Urothelium cell line (cell line): ENCODE measurements around the gene CSRNP3.
"Not testable (repeated sequence)": the region's sequence is repeated elsewhere in the genome, so short reads cannot be mapped to it uniquely, and the experiment has no call there.

Experiments
- DNase-seq: peaks from one replicate; pipeline ENCODE4 v3.0.0; 2011; ENCODE audit warnings: low spot score, mixed read lengths
- FAIRE-seq: peaks from 2 replicates; lab custom pipeline; 2011; peaks lifted over from hg19 to GRCh38; lab: Jason Lieb, UNC

The CSRNP3 gene

DNA sequence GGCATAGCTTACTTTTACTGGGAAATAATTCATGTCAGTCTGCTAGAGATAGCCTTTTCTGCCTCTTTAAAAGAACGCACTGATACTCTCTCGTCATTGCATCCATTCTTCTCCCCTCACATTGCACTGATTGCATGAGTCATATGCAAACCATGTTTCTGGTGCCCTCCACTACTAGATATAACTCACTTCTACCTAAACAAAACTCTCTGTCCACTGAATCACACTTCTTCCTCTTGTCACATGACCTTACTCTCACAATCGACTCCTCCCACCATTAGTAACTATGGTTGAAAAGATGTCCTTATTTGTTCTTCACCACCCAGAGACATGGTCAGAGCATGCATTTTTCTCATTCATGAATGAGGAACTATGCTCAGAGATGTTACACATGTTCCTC is 158.0 kb downstream of the CSRNP3 start:
- FAIRE-seq (no peak), DNase-seq (peak; percentile 24)

DNA sequence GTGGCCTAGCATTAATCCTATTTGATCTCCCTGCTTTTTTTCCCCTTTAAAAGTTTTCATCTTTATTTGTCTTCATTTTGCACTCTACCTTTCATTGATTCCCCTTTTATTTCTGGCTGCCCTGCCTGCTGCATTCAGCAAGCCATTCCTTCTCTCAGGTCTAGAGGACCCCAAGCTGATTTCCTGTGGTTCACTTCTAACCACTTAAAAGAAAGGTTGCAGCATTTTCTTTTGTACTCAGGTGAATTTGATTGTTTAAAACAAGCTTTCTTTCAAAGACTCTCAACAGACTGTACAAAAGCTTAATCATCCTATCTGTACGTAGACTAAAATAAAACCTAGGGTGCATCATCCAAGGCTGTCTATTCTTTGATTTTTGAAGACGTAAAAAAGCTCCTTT is 160.3 kb downstream of the CSRNP3 start:
- FAIRE-seq (no peak), DNase-seq (no peak)

DNA sequence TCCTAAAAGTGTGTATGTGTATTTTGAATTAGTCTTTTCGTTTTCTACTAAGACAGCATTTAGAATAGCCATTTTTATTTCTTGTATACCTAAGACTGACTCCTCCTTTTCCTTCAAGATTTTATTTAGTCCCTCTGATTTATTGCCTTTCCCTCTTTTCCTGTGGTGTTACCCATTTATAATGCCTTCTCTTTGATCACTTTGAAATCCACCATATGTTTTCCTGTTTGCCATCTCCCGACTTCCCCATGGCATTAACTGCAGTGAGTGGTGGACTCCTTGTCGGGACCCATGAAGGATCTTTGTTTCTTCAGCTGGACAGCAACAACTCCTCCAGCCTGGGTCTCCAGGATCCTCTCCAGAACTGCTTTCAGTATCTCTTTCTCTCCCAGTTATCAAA is 160.7 kb downstream of the CSRNP3 start:
- FAIRE-seq = no peak

DNA sequence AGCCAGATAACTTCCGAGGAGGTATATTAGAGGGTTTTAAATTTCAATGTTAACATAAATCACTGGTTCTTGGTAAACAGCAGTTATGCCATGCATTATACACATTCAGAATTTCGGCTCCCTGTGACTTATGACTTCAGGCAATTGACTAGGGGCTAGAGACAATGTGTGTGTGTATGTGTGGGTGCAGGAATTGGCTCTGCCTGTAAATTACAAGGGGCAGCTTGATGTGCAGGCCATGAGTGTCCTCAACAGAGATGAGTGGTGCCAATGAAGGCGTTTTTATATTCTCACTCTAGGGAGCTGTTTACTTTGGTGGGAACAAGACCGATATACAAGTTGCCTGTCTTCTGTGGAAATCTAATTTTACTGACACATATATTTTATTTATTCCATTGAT is 161.6 kb downstream of the CSRNP3 start:
- no peak for DNase-seq

More for the DNA sequence above, 160.7 kb downstream of the CSRNP3 start:
- DNase-seq = no peak

DNA sequence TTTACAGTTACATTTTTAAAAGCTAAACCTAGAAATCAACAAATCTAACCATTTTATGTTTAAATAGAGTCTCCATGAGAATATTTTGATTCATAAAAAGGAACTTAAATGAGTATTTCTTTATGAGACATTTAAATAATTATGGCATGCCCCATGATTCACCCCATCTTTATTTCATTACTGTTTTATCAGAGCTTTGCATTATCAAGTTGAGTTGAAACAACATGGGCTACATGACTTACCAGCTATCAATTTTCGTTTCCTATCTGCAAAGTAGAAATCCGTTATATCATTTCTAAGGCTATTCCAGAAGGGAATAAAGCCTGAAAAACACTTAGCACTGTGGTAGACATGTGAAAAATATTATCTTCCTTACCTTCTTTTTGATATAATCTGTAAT is 163.1 kb downstream of the CSRNP3 start:
- FAIRE-seq = no peak
- DNase-seq = no peak

More for the DNA sequence above, 161.6 kb downstream of the CSRNP3 start:
- no peak for FAIRE-seq

DNA sequence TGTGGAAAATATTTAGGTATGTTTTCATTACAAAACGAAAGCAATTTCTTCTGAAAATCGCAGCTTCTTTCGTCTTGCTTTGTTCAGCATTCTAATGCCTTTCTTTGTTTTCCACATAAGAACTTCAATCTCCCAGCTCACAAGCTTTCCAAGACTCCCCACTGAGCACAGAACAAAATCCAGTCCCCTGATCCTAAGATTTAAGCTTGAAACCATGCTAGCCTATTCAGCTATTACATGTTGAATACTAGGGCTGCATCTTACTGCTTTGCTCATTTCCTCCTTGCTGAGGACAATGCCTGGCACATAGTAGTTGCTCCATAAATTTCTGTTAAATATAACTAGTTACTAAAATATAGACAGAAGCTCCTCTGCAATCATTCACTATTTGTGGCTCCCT is 163.9 kb downstream of the CSRNP3 start:
- FAIRE-seq (no peak), DNase-seq (no peak)

DNA sequence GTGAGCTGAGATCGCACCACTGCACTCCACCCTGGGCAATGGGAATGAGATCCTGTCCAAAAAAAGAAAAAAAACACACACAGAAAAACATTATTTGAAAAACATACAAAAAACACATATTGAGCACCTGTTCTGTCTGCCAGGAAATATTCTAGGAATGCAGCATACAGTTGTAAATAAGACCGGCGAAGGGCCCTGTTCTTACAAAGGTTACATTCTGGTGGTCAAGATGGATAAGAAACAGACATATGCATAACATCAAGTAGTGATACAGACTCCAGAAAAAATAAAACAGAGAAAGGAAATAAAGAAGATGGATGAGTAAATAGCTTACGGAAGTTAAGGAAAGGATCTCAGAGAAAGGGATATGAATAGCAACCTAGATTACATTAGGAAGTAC is 164.8 kb downstream of the CSRNP3 start:
- DNase-seq = no peak
- FAIRE-seq = no peak

DNA sequence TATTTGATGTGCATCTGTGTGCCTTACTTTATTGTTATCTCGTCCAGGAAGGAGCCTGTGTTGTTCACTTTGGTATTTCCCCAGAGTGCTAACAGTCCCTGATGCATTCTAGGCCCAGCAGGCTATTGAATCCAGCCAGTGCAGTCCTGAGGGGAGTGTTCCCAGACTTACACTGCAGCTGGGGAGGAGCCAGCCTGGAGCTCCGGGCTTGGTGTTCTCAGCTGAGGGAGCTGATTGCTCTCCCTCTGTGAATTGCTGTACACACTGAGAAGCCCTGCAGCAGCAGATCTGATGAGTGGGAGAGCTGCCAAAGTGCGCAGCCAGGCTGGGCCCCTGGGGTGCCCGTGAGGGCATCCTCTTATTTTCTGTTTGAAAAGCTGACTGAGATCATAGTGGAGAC is 165.4 kb downstream of the CSRNP3 start:
- DNase-seq (peak; percentile 8), FAIRE-seq (no peak)

DNA sequence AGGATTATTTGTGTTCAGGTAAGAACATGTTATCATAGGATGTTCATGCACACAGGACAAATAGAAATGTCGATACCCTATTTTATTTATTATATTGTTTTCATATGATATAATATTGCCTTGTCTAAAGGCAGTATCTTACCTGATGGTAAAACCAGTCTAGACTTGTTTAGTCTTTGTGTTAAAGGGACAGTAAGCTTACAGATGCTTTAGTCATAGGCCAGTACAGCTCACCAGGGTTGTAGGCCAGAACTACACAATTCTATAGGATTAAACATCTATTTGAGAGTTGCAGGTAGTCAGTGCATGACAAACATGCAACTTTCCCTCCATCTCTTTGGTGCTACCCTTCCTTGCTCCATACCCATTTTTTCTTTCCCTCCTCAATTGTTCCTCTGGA is 166.0 kb downstream of the CSRNP3 start:
- DNase-seq = no peak
- FAIRE-seq = no peak

DNA sequence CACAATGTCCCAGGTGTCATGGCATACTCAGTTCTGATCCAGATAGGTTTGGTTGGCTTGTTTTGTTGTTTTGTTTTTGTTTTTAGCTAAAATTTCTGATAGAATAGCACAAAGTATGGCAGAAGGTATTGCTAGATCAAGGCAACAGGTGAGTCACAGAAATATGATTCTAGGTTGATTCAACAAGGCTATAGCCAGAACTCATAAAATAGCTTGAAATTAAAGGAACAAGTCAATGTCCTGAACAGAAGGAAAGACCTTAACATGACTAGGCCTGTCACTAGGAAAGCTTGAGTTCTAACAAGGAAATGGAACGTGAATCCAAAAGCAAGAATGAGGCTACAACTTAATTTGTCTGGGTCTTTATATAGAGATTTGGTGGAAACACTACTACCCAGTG is 167.5 kb downstream of the CSRNP3 start:
- FAIRE-seq = no peak
- no peak for DNase-seq

DNA sequence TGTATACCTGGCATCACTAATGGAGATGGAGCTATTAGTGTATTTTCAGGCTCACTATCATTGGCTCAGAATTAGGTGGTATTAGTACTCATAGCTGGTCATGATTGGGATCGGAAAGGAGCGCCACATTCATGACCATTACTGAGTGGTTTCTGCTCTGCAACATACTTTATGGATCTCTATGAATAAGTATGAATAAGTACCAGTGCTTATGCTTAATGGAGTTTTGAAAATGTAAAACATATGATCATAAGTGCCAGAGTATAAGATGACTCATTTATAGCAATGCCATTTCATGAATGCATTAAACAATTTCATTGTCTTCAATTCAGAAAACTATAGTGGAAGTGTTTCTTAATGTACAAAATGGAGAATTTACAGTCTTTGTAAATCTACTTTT is 167.9 kb downstream of the CSRNP3 start:
- no peak for FAIRE-seq
- DNase-seq = no peak

DNA sequence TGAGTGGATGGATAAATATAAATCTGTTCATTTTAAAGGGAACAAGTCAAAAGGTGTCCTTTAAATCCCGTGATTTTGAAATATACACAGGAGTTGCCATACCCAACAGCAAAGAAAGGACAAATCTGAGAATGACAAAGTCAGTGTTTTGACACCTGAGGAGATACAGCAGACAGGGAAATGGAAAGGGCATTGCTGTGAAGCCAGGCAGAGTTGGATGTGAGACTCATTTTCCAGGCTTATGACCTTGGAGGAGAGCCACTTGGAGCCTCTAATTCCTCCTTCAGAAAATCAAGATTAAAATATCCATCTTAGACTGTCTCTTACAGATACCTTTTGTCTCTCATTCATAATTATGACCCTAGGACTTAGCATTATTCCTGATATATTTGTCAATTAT is 170.0 kb downstream of the CSRNP3 start:
- FAIRE-seq (no peak), DNase-seq (no peak)

DNA sequence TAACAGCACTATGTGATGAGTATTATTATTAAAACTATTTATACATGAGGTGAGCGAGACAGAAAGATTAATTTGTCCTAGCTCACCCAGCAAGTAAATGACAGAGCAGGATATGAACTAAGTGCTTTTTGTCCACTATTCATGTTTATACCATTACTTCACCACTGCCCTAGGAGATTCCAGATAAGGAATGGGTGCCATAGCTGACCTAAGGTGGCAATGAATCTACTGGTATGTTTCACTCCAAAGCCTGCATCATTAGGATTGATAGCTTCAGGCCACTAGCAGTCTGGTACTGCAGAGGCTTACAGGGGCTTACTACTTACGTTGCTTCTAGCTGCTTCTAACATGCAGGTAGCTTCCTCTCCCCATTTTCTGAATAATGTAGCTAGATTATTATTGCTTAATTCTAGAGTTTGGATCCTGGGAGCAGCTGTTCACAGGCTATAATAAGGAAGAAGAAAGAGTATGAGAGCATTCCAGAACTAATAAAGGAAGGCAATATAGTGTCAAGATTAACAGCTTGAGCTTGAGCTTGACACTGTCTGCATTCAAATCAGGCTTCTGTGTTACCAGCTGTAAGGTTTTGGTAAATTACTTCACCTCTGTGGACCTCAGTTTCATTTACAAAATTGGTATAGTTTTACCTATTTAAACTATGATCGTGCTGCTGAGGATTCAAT is 170.9 kb downstream of the CSRNP3 start:
- no peak for DNase-seq
- no peak for FAIRE-seq

DNA sequence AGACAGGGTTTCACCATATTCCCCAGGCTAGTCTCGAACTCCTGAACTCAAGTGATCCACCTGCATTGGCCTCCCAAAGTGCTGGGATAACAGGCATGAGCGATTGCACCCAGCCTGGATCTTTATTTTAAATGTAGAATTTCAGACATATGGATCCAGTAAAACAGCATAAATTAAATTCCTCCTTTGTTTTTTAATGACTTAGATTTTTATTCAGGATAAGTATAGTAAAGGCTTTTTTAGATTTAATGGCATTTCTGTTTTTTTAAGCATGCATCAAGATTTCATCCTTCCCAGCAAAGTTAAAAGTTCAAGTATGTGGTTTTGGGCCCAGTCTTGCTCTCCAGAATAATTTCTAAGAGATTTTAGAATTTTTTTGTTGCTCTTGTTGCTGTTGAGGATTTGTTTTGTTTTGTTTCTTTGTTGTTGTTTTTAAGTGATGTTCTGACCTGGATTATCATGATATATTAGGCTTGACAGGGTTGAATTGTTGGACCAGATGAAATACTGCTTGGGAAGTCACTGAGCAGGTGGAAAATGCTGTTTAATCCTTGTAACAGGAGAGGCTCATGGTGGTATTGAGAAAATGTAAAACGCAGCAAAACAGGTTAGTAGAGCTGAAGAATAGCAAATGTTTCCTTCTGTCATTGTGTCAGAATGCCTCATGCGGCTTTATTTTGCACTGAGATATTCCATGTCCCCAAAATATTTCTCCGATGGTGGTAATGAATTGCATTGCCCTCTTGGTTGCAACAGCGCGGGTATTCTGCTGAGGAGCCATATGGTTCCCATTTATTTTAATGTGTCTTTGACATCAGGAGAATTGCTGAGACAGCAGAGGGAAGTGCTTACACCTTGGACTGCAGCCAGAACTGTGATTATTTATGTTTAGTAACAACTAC is 176.7 kb downstream of the CSRNP3 start:
- FAIRE-seq = no peak
- DNase-seq = no peak

DNA sequence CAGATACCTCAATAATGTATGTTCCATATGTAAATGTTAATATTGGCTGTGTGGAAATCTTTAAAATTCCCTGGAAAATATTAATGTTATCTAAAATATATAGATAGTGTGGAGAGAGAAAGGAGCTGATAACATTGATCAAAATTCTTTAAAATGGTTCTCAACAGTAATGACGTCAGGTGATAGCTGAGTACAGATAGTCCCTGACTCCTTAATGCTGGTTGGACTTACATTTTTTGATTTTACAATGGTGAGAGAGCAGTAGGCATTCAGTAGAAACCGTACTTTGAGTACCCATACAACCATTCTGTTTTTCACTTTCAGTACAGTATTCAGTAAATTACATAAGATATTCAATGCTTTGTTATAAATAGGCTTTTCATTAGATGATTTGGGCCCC is 177.9 kb downstream of the CSRNP3 start:
- no peak for DNase-seq
- FAIRE-seq = no peak

DNA sequence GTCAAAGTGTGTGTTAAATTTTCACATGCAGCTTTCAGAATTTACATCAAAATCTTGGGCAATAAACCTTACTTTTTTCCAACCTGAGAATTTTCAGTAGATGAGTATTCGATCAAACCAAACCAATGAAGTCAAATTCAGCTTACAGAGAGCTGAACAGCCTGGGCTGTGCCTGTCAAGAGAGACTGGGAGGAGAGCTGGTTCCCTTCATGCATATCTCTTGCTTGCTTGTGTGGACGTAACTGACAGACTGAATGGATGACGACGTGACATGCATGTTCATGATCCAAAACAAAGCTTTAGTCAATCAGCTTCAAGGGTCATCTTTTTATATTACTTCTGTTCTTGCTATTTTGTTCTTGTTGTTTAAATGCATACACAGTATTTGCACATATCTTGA is 179.3 kb downstream of the CSRNP3 start:
- FAIRE-seq = no peak

DNA sequence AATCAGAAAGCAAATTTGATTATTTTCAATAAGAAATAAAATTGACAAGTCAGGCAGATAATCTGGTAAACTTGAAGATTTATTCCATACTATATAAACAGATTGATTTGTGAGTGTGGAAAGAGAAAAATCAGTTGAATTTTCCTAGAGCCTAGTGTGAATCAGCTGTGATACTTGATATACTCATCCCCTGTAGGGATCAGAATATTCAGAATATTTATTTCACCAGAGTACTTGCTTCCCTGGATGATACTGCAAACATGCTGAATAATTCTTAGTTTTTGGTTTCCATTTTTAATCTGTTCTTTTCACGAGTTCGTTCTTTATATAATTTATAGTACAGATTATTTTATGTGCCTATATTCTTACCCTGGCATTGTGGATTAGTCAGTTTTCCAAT is 181.7 kb downstream of the CSRNP3 start:
- no peak for DNase-seq
- FAIRE-seq = no peak

More for the DNA sequence above, 179.3 kb downstream of the CSRNP3 start:
- DNase-seq = no peak

DNA sequence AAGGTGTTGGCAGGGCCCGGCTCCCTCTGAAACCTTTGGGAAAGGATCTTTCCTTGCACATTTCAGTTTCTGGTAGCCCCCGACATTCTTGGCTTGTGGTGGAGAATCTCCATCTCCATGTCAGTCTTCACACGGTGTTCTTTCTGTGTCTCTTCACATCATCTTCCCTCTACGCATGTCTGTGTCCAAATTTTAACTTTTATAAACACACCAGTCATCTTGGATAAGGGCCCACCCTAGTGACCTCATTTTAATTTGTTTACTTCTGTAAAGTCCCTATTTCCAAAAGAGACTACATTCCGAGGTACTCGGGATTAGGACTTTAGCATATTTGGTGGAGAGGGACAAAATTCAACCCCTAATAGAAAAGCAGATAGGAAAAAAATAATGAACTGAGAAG is 186.2 kb downstream of the CSRNP3 start:
- DNase-seq (no peak), FAIRE-seq (no peak)

DNA sequence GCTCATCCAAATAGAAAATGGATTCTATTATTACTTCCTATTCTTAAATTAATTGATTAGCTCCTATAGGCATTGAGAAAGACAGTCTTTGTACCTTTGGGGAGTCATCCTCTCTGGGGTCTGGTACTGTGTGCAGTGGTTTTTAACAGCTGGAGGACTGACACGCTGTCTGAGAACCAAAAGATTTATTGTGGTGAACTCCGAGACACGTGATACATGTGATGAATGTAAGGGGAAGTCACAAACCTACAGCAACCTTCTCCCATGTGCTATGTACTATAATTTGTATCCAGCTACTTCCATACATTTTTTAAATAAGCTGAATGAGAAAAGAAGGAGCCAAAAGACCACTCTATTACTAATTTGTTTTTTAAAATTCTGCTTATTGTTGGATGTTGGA is 190.9 kb downstream of the CSRNP3 start:
- FAIRE-seq (no peak), DNase-seq (no peak)

DNA sequence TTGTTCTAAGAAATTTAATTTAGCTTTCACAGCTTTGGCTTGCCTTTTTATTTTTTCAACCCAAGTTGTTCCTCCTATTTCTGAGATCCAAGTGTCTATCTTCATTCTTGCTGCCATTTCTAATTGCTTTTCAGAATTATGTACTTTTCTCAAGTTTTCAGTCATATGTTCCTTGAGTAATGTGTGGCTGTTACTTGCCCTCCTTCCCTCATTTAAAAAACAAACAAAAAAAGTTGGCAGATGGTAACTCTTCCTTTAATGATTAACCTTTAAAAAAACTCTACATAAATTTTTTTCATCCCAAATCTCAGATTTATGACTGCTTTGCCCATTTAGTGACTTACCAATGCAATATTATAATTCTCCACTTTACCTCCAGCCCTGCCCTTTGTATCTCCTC is 193.2 kb downstream of the CSRNP3 start:
- FAIRE-seq (no peak), DNase-seq (no peak)

DNA sequence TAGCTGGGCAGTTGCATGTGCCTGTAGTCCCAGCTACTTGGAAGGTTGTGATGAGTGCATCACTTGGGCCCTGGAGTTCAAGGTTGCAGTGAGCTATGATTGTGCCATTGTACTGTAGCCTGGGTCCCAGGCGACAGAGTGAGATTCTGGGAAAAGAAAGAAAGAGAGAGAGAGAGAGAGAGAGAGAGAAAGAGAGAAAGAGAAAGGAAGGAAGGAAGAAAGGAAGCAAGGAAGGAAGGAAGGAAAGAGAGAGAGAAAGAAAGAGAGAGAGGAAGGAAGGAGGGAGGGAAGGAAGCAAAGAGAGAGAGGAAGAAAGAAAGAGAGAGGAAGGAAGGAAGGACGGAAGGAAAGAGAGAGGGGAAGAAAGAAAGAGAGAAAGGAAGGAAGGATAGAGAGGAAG is 196.1 kb downstream of the CSRNP3 start:
- FAIRE-seq (no peak), DNase-seq (no peak)

DNA sequence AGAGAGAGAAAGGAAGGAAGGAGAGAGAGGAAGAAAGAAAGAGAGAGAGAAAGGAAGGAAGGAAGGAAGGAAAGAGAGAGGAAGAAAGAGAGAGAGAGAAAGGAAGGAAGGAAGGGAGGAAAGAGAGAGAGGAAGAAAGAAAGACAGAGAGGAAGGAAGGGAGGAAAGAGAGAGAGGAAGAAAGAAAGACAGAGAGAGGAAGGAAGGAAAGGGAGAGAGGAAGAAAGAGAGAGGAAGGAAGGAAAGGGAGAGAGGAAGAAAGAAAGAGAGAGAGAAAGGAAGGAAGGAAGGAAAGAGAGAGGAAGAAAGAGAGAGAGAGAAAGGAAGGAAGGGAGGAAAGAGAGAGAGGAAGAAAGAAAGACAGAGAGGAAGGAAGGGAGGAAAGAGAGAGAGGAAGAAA is 196.6 kb downstream of the CSRNP3 start:
- not testable (repeated sequence) for FAIRE-seq, DNase-seq
